K562 (cell line): ENCODE measurements around the gene TIFAB. TPM values are rescaled to one million over a fixed set of nuclear protein-coding genes. Genes with fewer than 3 reads are reported as not detected.

Experiments
- CBFA2T2 ChIP-seq: fragments of 450-650 bp; conservative IDR thresholded peaks from 2 replicates; pipeline ENCODE4 v1.6.1; 2017; ENCODE audit warnings: mild to moderate bottlenecking
- CBFA2T3 ChIP-seq: fragments of 450-650 bp; IDR thresholded peaks from 2 replicates; pipeline ENCODE4 v1.6.1; 2017
- CBFB ChIP-seq: sonication (generic); formaldehyde crosslinking; IDR thresholded peaks from 2 replicates; pipeline ENCODE4 v1.4.0; 2020; ENCODE audit warnings: mild to moderate bottlenecking, missing genetic modification reagents
- CEBPB ChIP-seq: fragments of 450-650 bp; IDR thresholded peaks from 2 replicates; pipeline ENCODE4 v1.6.1; 2016; ENCODE audit warnings: missing genetic modification characterization, missing compliant biosample characterization
- HMBOX1 ChIP-seq: sonication (generic); IDR thresholded peaks from 2 replicates; pipeline ENCODE4 v1.6.1; 2016
- NCOA6 ChIP-seq: fragments of 450-650 bp; IDR thresholded peaks from 2 replicates; pipeline ENCODE4 v1.6.1; 2017; ENCODE audit warnings: mild to moderate bottlenecking
- NR0B1 ChIP-seq: fragments of 450-650 bp; IDR thresholded peaks from one replicate; pipeline ENCODE4 v1.6.1; 2018; ENCODE audit warnings: mild to moderate bottlenecking, moderate library complexity; ENCODE audit not compliant: partially characterized antibody
- RREB1 ChIP-seq: fragments of 250-450 bp; sonication (Bioruptor Pico); IDR thresholded peaks from 2 replicates; pipeline ENCODE4 v1.4.0; 2020
- SMARCA4 ChIP-seq: fragments of 450-650 bp; IDR thresholded peaks from 2 replicates; pipeline ENCODE4 v1.6.1; 2016
- SPI1 ChIP-seq: IDR thresholded peaks from 2 replicates; pipeline ENCODE4 v1.6.1; 2011; ENCODE audit warnings: low read depth, low read length, control low read depth, borderline replicate concordance
- TCF3 ChIP-seq: sonication (generic); formaldehyde crosslinking; IDR thresholded peaks from 2 replicates; pipeline ENCODE4 v1.4.0; 2020; ENCODE audit warnings: mild to moderate bottlenecking, missing genetic modification reagents
- TEAD4 ChIP-seq, 2 experiments: sonication (generic) in 1 of 2; formaldehyde crosslinking in 1 of 2; IDR thresholded peaks; 2 replicates each; pipeline versions ENCODE4 v1.6.1 to v1.8.0; 2012 to 2022; ENCODE audit warnings: borderline replicate concordance in 1 of 2, inconsistent platforms in 1 of 2, low read length in 1 of 2, mild to moderate bottlenecking in 1 of 2, missing genetic modification reagents in 1 of 2
- polyA plus RNA-seq, 8 experiments: library from polyadenylated mRNA; depleted of rRNA in 4 of 8; stranded (reverse) in 5 of 8; unstranded in 3 of 8; fragments of >200 nt; fragmentation: Nextera tagmentation in 2 of 8; fragmentation: Illumina TruSeq in 1 of 8; extraction: Ambion mirVana in 2 of 8; extraction: Trizol in 1 of 8; gene quantifications; 2 replicates each; pipeline versions ENCODE4 v1.2.1 to v1.2.3, GENCODE V29; 2011 to 2014; ENCODE audit warnings: inconsistent platforms in 1 of 8, missing spikeins in 1 of 8
- total RNA-seq, 7 experiments: library from RNA; depleted of rRNA in 6 of 7; stranded (reverse); fragments of >200 nt in 6 of 7; fragmentation: Illumina TruSeq in 2 of 7; extraction: Trizol in 2 of 7; gene quantifications; 2 replicates each; pipeline versions ENCODE4 v1.2.1 to v1.2.3, GENCODE V29; 2011 to 2021; ENCODE audit warnings: low replicate concordance in 1 of 7
- TF ChIP-seq, protein P1 (sequence below): sonication (generic); formaldehyde crosslinking; IDR thresholded peaks from 2 replicates; pipeline ENCODE4 v1.8.1; 2023; ENCODE audit warnings: mild to moderate bottlenecking, missing genetic modification reagents

TIFAB gene
- total and polyA plus RNA-seq, 9 of the 15 experiments (the other 6 are each of a cell fraction or from before 2014, with no cell fraction given) = not detected

DNA sequence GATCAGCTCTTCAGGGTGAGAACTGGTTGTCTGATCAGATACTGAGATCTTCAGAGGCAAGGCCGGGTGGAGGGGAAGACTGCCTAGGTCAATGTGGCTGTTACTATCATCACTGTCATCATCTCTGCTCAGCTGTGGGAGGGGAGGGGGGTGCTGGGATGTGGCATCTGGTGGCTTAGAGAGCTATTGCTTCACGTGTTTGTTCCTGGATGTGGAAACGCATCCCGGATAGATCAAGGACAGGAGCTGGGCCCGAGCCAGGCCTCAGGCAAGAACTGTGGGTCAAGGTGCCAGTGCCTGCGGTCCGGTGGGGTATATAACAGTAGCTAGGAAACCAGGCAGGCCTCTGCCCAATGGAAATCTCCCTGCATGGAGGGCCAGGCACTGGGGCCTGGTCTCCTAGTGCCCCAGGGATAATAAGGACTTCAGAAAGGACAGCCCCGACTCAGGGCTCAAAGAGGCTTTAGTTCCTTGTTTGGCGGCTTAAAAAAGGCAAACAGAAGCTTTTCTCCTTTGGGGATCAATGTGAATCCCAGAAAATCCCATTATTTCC, 30.3 kb upstream of the TIFAB start (continued):
- TF ChIP-seq CBFB (CRISPR knock-in tag) = no peak
- peak; percentile 75 for TF ChIP-seq CEBPB
- TF ChIP-seq SMARCA4 = no peak
- TF ChIP-seq, protein P1, sequence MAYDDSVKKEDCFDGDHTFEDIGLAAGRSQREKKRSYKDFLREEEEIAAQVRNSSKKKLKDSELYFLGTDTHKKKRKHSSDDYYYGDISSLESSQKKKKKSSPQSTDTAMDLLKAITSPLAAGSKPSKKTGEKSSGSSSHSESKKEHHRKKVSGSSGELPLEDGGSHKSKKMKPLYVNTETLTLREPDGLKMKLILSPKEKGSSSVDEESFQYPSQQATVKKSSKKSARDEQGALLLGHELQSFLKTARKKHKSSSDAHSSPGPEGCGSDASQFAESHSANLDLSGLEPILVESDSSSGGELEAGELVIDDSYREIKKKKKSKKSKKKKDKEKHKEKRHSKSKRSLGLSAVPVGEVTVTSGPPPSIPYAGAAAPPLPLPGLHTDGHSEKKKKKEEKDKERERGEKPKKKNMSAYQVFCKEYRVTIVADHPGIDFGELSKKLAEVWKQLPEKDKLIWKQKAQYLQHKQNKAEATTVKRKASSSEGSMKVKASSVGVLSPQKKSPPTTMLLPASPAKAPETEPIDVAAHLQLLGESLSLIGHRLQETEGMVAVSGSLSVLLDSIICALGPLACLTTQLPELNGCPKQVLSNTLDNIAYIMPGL (CRISPR knock-in tag) = no peak
- 0 out of 2 replicates have a peak, but pooled peaks have one; percentile 33 for TF ChIP-seq RREB1
- no peak for TF ChIP-seq NCOA6
- TF ChIP-seq CBFA2T3 = peak; percentile 55
- TF ChIP-seq NR0B1 = no peak
- no peak; the same call in 1 of the 2 replicates for TF ChIP-seq TEAD4 (IDR thresholded peaks at IDR 0.05; ENCODE audit: low read length)
- TF ChIP-seq TEAD4 (CRISPR knock-in tag; IDR thresholded peaks at IDR 0.05; ENCODE audit: borderline replicate concordance) = no peak
- TF ChIP-seq CBFA2T2 = peak; percentile 34; the same call in 1 of the 2 replicates
- peak; percentile 54 for TF ChIP-seq TCF3
- peak; percentile 58; the same call in 1 of the 2 replicates for TF ChIP-seq HMBOX1
- TF ChIP-seq SPI1 = no peak
